ENCODE data around the gene SLC11A1. TPM values are rescaled to one million over a fixed set of nuclear protein-coding genes. Genes with fewer than 3 reads are reported as not detected.
A peak's percentile ranks its signal among the peaks of the same experiment; 100 is the strongest.

Gene SLC11A1
- total RNA-seq, 2 experiments from 2014 or later, result 0.13 to 0.23 TPM

DNA sequence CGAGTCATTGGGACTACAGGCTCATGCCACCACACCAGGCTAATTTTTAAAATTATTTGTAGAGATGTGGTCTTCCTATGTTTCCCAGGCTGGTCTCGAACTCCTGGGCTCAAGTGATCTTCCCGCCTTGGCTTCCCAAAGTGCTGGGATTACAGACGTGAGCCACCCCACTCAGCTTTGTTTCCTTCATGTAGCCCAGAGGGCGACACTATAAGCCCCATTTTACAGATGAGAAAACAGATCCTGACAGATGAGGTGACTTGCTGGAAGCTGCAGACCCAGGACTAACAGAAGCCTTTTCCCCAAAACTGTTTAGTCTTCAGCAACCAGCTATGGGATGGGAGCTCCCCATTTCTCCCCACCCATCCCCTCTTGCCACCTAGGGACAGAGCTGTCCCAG, 10.4 kb downstream of the SLC11A1 start:
- no peak overlapping the region for H3K4me3 Mint-ChIP-seq
- H3K9me3 Mint-ChIP-seq, result no peaks in the 10 kb centered on the region
- TF ChIP-seq, protein P1, sequence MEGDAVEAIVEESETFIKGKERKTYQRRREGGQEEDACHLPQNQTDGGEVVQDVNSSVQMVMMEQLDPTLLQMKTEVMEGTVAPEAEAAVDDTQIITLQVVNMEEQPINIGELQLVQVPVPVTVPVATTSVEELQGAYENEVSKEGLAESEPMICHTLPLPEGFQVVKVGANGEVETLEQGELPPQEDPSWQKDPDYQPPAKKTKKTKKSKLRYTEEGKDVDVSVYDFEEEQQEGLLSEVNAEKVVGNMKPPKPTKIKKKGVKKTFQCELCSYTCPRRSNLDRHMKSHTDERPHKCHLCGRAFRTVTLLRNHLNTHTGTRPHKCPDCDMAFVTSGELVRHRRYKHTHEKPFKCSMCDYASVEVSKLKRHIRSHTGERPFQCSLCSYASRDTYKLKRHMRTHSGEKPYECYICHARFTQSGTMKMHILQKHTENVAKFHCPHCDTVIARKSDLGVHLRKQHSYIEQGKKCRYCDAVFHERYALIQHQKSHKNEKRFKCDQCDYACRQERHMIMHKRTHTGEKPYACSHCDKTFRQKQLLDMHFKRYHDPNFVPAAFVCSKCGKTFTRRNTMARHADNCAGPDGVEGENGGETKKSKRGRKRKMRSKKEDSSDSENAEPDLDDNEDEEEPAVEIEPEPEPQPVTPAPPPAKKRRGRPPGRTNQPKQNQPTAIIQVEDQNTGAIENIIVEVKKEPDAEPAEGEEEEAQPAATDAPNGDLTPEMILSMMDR (IDR thresholded peaks at IDR 0.05), result no peak
- H3K27ac Mint-ChIP-seq, result no peak overlapping the region
- intact Hi-C loops (cut with micrococcal nuclease), result no loop called here
- ChIA-PET CTCF (interaction anchor here (1.3 to 3.8 kb wide), 4 partner anchors 8 to 100 kb away, joined by 3 to 16 read pairs (median 9); partner anchors contain the start of genes CATIP and TMBIM1), POLR2A (interaction anchor here (1.4 kb wide), 1 partner anchor 91 kb away, joined by 3 read pairs; no protein-coding TSS in a partner anchor)
- H3K4me1 Mint-ChIP-seq (ENCODE audit: low read depth), result peaks cover 28% of the 10 kb centered on the region
- ATAC-seq (no peak), DNase-seq (no peak)
- H3K36me3 Mint-ChIP-seq (ENCODE audit: low read depth), result no peaks in the 10 kb centered on the region
- H3K27me3 Mint-ChIP-seq, result no peaks in the 10 kb centered on the region

DNA sequence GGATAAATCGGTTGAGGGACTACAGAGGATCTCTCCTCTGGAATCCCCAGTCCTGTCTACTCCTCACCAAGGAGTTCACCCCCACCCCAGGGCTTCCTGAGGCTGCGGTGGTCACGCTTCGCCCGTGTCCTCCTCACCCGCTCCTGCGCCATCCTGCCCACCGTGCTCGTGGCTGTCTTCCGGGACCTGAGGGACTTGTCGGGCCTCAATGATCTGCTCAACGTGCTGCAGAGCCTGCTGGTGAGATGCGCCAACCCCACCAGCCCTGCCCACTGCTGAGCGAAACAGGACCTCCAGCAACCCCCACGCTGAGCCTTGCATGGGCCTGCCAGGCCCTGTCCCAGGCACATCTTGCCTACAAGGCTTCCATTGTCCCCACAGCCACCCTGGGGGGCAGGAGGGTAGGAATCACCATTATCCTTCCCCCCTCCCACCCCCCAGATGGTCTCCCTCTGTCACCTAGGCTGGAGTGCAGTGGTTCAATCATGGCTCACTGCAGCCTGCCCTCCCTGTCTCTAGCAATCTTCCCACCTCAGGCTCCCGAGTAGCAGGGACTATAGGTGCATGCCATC, 10.9 kb downstream of the SLC11A1 start:
- H3K4me3 Mint-ChIP-seq, result no peak overlapping the region
- H3K4me1 Mint-ChIP-seq (ENCODE audit: low read depth), result peaks cover 30% of the 10 kb centered on the region
- TF ChIP-seq, protein P1 (IDR thresholded peaks at IDR 0.05), result no peak
- no peaks in the 10 kb centered on the region for H3K36me3 Mint-ChIP-seq (ENCODE audit: low read depth)
- intact Hi-C loops (cut with micrococcal nuclease), result no loop called here
- CTCF ChIA-PET, result interaction anchor here (0.6 to 3.8 kb wide), 6 partner anchors 8 to 414 kb away, joined by 3 to 16 read pairs (median 6); partner anchors contain the start of genes CATIP and TMBIM1
- H3K27ac Mint-ChIP-seq, result no peak overlapping the region
- no peak for ATAC-seq
- no peak for DNase-seq
- POLR2A ChIA-PET, result interaction anchor here (1.4 to 1.6 kb wide), 2 partner anchors 14 to 91 kb away, joined by 3 to 4 read pairs; no protein-coding TSS in a partner anchor
- no peaks in the 10 kb centered on the region for H3K9me3 Mint-ChIP-seq
- H3K27me3 Mint-ChIP-seq, result no peaks in the 10 kb centered on the region

DNA sequence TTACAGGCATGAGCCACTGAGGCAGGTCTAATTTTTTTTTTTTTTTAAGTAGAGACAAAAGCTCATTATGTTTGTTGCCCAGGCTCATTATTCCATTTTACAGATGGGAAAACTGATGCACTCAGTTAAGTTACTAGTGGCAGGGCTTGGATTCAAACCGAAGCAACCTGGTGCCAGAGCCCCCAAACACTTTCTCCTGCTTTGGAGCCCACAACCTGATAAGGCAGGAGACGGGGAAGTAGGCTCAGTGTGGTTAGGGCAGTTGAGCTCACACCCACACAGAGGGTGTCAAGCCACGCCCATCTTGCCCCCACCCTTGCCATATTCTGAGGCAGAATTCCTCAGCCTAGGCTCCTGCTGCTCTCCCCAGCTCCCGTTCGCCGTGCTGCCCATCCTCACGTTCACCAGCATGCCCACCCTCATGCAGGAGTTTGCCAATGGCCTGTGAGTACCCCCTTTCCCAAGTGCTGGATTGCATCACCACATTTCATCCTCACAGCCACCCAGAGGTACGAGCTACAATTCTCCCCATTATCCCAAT, 11.7 kb downstream of the SLC11A1 start:
- intact Hi-C loops (cut with micrococcal nuclease), result no loop called here
- H3K4me1 Mint-ChIP-seq (ENCODE audit: low read depth), result peaks cover 30% of the 10 kb centered on the region
- no peaks in the 10 kb centered on the region for H3K27me3 Mint-ChIP-seq
- DNase-seq (no peak), ATAC-seq (no peak)
- CTCF ChIA-PET, result interaction anchor here (0.6 to 3.8 kb wide), 5 partner anchors 9 to 413 kb away, joined by 3 to 16 read pairs (median 8); partner anchors contain the start of gene CATIP
- H3K4me3 Mint-ChIP-seq, result no peak overlapping the region
- H3K36me3 Mint-ChIP-seq (ENCODE audit: low read depth), result no peaks in the 10 kb centered on the region
- POLR2A ChIA-PET, result interaction anchor here (0.8 to 1.6 kb wide), 2 partner anchors 13 to 118 kb away, joined by 3 to 4 read pairs; no protein-coding TSS in a partner anchor
- no peaks in the 10 kb centered on the region for H3K9me3 Mint-ChIP-seq
- TF ChIP-seq, protein P1 (IDR thresholded peaks at IDR 0.05), result no peak
- no peak overlapping the region for H3K27ac Mint-ChIP-seq

DNA sequence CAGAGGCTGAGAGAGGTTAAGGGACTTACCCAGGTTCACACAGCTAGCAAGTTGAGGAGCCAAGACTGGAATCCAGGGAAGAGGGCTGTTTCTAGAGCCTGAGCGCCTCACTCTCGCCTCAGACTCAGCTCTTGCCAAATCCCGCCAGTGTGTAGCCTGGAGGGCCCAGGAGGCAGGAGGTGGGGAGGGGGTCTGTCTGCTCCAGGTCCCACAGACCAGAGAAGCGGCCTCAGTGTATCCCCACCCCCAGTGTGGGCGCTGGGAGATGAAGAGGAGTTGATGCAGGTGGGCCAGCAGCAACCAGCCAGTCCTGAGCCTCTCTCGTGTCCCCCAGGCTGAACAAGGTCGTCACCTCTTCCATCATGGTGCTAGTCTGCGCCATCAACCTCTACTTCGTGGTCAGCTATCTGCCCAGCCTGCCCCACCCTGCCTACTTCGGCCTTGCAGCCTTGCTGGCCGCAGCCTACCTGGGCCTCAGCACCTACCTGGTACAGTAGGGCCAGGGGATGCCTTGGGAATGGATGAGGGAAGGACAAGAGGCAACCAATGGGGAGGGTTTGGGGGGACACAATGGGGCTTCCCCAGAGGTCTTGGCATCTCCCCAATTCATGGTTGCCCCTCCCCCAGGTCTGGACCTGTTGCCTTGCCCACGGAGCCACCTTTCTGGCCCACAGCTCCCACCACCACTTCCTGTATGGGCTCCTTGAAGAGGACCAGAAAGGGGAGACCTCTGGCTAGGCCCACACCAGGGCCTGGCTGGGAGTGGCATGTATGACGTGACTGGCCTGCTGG, 12.4 kb downstream of the SLC11A1 start:
- Mint-ChIP-seq H3K4me3 (no peak overlapping the region), H3K27ac (peak overlapping the region; percentile 42), H3K36me3 (ENCODE audit: low read depth) (no peaks in the 10 kb centered on the region), H3K4me1 (ENCODE audit: low read depth) (peaks cover 30% of the 10 kb centered on the region), H3K9me3 (no peaks in the 10 kb centered on the region), H3K27me3 (no peaks in the 10 kb centered on the region)
- ChIA-PET CTCF (interaction anchor here (0.8 to 3.8 kb wide), 7 partner anchors 10 to 124 kb away, joined by 3 to 16 read pairs (median 5); partner anchors contain the start of genes AAMP, CATIP and PNKD), POLR2A (interaction anchor here (0.6 to 1.6 kb wide), 3 partner anchors 12 to 119 kb away, joined by 3 to 4 read pairs (median 3); no protein-coding TSS in a partner anchor)
- TF ChIP-seq, protein P1 (IDR thresholded peaks at IDR 0.05), result no peak
- intact Hi-C loops (cut with micrococcal nuclease), result loop anchor here (5.0 kb wide), 2 partner anchors 107 to 177 kb away; partner anchors contain the start of gene ARPC2
- ATAC-seq, result no peak
- peak; percentile 25 for DNase-seq

Data from activated CD8-positive, alpha-beta T cell treated with anti-CD3 and anti-CD28 coated beads for 36 hours (primary cell).